RWPE2 (cell line): ENCODE measurements around the gene ATRAID.

Experiments
- ATAC-seq: fragments of 200-7000 bp; cut with Tn5 transposase; 3 replicates; pipeline ENCODE4 v1.9.1; 2021; ENCODE audit warnings: low read depth
- DNase-seq: peaks from one replicate; pipeline ENCODE4 v3.0.0-alpha.2; 2020; ENCODE audit warnings: low spot score
- H3K27ac ChIP-seq: fragments of 450-650 bp; 2 replicates; pipeline ENCODE4 v1.5.1; 2017; ENCODE audit warnings: mild to moderate bottlenecking; ENCODE audit not compliant: poor library complexity, severe bottlenecking
- H3K27me3 ChIP-seq: fragments of 250-450 bp; sonication (Bioruptor Pico); 2 replicates; pipeline ENCODE4 v1.5.1; 2021; ENCODE audit warnings: mild to moderate bottlenecking, moderate library complexity; ENCODE audit not compliant: insufficient read depth, poor library complexity, severe bottlenecking
- H3K36me3 ChIP-seq: fragments of 250-450 bp; sonication (Bioruptor Pico); 2 replicates; pipeline ENCODE4 v1.5.1; 2020; ENCODE audit warnings: low read depth, mild to moderate bottlenecking, moderate library complexity
- H3K4me1 ChIP-seq: fragments of 250-450 bp; sonication (Bioruptor Pico); 2 replicates; pipeline ENCODE4 v1.5.1; 2021; ENCODE audit warnings: mild to moderate bottlenecking, moderate library complexity; ENCODE audit not compliant: insufficient read depth, poor library complexity, severe bottlenecking
- H3K4me3 ChIP-seq: fragments of 250-450 bp; sonication (Bioruptor Pico); 2 replicates; pipeline ENCODE4 v1.5.1; 2021; ENCODE audit warnings: mild to moderate bottlenecking, moderate library complexity; ENCODE audit not compliant: severe bottlenecking
- H3K9me3 ChIP-seq: fragments of 250-450 bp; sonication (Bioruptor Pico); 2 replicates; pipeline ENCODE4 v1.5.1; 2021; ENCODE audit warnings: mild to moderate bottlenecking, moderate library complexity; ENCODE audit not compliant: severe bottlenecking
- TF ChIP-seq, protein P1 (sequence below): fragments of 450-650 bp; IDR thresholded peaks from one replicate; pipeline ENCODE4 v1.5.1; 2017; ENCODE audit warnings: mild to moderate bottlenecking, moderate library complexity; ENCODE audit not compliant: poor library complexity, severe bottlenecking

The ATRAID gene

DNA sequence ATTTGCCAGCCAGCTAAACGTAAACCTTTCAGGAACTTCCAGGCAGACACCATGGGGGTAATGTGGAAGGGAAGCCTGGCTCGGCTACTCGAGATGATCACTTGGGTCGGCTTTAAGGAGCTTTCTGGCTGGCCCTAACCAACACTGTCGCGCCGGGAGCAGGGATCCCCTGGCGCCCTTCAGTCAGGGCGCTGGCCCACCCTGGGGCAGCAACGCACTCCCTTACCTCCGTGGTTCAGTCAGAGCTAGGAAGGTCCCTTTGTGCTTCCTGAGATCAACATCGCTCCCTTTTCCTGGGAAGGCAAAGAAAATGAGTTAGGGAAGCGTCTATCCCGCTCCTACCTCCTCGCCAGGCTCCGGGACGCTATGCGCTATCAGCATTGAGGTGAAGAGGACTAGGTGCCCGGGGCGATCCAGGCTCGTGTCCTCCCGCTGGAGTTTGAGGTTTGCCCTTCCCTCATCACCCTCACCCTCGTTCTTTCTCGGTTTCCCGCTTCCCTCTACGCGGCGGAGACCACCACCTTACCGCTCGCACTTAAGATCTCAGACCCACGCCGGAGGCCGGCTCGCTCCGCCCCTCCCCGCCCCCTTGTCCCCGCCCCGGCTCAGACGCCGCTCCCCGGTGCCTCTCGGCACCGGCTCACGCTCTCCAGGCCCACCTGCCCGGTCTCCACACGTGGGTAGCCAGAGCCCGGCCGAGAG lies 449 bp upstream of the ATRAID start:
- TF ChIP-seq, protein P1, sequence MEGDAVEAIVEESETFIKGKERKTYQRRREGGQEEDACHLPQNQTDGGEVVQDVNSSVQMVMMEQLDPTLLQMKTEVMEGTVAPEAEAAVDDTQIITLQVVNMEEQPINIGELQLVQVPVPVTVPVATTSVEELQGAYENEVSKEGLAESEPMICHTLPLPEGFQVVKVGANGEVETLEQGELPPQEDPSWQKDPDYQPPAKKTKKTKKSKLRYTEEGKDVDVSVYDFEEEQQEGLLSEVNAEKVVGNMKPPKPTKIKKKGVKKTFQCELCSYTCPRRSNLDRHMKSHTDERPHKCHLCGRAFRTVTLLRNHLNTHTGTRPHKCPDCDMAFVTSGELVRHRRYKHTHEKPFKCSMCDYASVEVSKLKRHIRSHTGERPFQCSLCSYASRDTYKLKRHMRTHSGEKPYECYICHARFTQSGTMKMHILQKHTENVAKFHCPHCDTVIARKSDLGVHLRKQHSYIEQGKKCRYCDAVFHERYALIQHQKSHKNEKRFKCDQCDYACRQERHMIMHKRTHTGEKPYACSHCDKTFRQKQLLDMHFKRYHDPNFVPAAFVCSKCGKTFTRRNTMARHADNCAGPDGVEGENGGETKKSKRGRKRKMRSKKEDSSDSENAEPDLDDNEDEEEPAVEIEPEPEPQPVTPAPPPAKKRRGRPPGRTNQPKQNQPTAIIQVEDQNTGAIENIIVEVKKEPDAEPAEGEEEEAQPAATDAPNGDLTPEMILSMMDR: no peak
- Histone ChIP-seq H3K36me3 (peaks cover 55% of the 10 kb centered on the region), H3K27ac (peak overlapping the region; percentile 58), H3K4me3 (peak overlapping the region; percentile 79), H3K9me3 (no peaks in the 10 kb centered on the region), H3K27me3 (no peaks in the 10 kb centered on the region), H3K4me1 (no peaks in the 10 kb centered on the region)
- ATAC-seq (peak; percentile 74), DNase-seq (no peak)

DNA sequence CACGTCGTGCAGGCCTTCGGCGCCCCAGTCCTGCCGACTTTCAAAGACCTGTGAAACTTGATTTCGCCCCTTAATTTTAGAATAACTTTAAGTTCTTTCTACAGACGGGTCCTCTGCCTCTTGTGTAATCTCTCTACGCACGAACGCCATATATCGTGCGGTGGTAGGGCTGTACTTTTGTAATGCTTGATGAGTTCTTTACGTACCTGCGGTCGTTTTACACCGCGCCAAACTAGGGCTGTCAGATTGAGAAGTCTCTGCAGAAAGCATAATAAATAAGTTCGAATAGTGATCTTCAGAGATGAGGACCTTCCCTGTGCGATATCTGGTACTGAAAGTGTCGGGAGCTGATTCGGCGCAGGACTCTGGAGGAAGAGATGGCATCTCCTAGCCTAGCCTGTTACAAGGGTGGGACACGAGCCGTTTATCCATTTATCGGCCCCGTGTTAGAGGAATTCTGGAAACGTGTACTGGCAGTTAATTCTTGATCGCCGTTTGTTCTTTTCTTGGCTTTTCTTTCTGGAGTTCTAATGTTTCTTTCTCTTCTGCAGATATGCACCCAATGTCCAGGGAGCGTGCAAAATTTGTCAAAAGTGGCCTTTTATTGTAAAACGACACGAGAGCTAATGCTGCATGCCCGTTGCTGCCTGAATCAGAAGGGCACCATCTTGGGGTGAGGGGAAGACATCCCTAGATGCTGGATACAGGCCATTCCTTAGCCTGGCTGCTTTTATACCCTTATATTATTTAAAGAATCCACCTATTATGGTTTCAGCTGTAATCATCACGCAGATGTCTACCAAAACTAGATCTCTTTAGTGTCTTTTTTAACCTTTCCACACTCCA lies 1.0 kb downstream of the ATRAID start:
- Histone ChIP-seq H3K9me3 (no peaks in the 10 kb centered on the region), H3K4me1 (no peaks in the 10 kb centered on the region), H3K27me3 (no peaks in the 10 kb centered on the region), H3K4me3 (peak overlapping the region; percentile 79), H3K27ac (peak overlapping the region; percentile 58), H3K36me3 (peaks cover 55% of the 10 kb centered on the region)
- DNase-seq: no peak
- TF ChIP-seq, protein P1: no peak
- peak; percentile 13 for ATAC-seq

DNA sequence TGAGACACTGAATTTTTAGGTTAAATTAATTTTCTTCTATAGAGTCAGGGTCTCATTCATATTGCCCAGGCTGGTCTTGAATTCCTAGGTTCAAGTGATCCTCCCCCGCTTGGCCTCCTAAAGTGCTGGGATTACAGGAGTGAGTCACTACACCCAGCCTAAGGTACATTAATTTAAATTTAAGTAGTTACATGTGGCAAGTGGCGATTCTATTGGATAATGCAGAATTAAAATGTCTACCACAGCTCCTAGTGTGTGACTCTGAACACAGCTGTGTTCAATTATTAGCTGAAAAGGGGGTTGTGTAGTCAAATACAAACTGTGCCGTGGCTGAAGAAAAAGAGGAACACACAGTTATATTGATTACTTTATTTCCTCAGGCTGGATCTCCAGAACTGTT lies 3.1 kb downstream of the ATRAID start:
- Histone ChIP-seq H3K4me3 (no peak overlapping the region), H3K9me3 (no peaks in the 10 kb centered on the region), H3K4me1 (peaks cover 9% of the 10 kb centered on the region), H3K36me3 (peaks cover 56% of the 10 kb centered on the region), H3K27ac (no peak overlapping the region), H3K27me3 (no peaks in the 10 kb centered on the region)
- ATAC-seq (no peak), DNase-seq (no peak)
- TF ChIP-seq, protein P1: no peak

DNA sequence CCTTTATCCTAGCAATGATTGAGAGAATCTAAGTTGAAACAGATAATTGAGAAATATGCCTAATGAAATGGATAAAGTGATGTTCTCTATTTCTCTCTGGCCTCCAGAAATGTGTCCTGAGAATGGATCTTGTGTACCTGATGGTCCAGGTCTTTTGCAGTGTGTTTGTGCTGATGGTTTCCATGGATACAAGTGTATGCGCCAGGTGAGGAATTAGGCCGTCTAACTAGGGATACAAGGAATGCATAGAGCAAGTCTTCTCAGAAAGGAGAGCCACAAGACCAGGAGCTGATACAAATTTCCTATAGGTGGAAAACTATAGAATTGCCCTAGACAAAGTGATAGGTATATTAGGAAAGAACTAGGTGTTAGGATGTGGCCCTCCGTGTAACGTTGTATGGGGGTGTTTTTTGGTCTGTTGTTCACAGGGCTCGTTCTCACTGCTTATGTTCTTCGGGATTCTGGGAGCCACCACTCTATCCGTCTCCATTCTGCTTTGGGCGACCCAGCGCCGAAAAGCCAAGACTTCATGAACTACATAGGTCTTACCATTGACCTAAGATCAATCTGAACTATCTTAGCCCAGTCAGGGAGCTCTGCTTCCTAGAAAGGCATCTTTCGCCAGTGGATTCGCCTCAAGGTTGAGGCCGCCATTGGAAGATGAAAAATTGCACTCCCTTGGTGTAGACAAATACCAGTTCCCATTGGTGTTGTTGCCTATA lies 4.7 kb downstream of the ATRAID start:
- H3K4me1 ChIP-seq: peaks cover 9% of the 10 kb centered on the region
- ATAC-seq: no peak
- peaks cover 73% of the 10 kb centered on the region for H3K36me3 ChIP-seq
- peak overlapping the region; percentile 53 for H3K27ac ChIP-seq
- TF ChIP-seq, protein P1: no peak
- no peaks in the 10 kb centered on the region for H3K27me3 ChIP-seq
- H3K4me3 ChIP-seq: peak overlapping the region; percentile 87
- no peak for DNase-seq
- H3K9me3 ChIP-seq: no peaks in the 10 kb centered on the region
